Activated CD8-positive, alpha-beta T cell treated with anti-CD3 and anti-CD28 coated beads, Interleukin-2, amount 10 ng/mL, durations not matched to agents 7 days and 5 days (primary cell): ENCODE measurements around the gene SORL1. TPM values are rescaled to one million over a fixed set of nuclear protein-coding genes. Genes with fewer than 3 reads are reported as not detected.

ENCODE experiments used
- ATAC-seq: fragments of 150-1000 bp; cut with Tn5 transposase; one replicate; pipeline ENCODE4 v1.10.0; 2021; ENCODE audit warnings: moderate library complexity
- CTCF ChIA-PET: fragments of 350-600 bp; sonication (Branson Sonifier 250); formaldehyde crosslinking; loops from one replicate; lab custom pipeline; 2021; ENCODE audit warnings: antibody characterized with exemption; lab: Charles Lee
- POLR2A ChIA-PET: fragments of 350-600 bp; sonication (Branson Sonifier 250); formaldehyde crosslinking; loops from one replicate; lab custom pipeline; 2021; ENCODE audit warnings: antibody characterized with exemption; lab: Charles Lee
- DNase-seq: peaks from one replicate; pipeline ENCODE4 v3.0.0-alpha.2; 2020
- H3K27ac Mint-ChIP-seq: one replicate; pipeline ENCODE4 v1.8.0; 2021; ENCODE audit warnings: mild to moderate bottlenecking, mixed read lengths
- H3K27me3 Mint-ChIP-seq: one replicate; pipeline ENCODE4 v1.8.0; 2021; ENCODE audit warnings: low read depth, mixed read lengths
- H3K36me3 Mint-ChIP-seq: one replicate; pipeline ENCODE4 v1.8.0; 2021; ENCODE audit warnings: low read depth, mixed read lengths
- H3K4me1 Mint-ChIP-seq: one replicate; pipeline ENCODE4 v1.8.0; 2021; ENCODE audit warnings: low read depth, mixed read lengths
- H3K4me3 Mint-ChIP-seq: one replicate; pipeline ENCODE4 v1.8.0; 2021; ENCODE audit warnings: mild to moderate bottlenecking, mixed read lengths
- H3K9me3 Mint-ChIP-seq: one replicate; pipeline ENCODE4 v1.8.0; 2022; ENCODE audit warnings: mixed read lengths; ENCODE audit not compliant: insufficient read depth
- total RNA-seq, 2 experiments: library from RNA; stranded (reverse); gene quantifications; one replicate each; pipeline ENCODE4 v1.2.3, GENCODE V29; 2021

SORL1 gene
- total RNA-seq, 2 experiments from 2014 or later: 98.9 to 107 TPM

GRCh38 chr11:121544956-121545355 lies 92.8 kb downstream of the SORL1 start:
- Mint-ChIP-seq H3K4me1 (peaks cover 47% of the 10 kb centered on the region), H3K9me3 (no peaks in the 10 kb centered on the region), H3K36me3 (peaks cover 67% of the 10 kb centered on the region), H3K27me3 (no peaks in the 10 kb centered on the region), H3K4me3 (peak overlapping the region; percentile 28), H3K27ac (peak overlapping the region; percentile 82)
- CTCF ChIA-PET: no interaction called here
- DNase-seq (peak; percentile 59), ATAC-seq (peak; percentile 79)
- POLR2A ChIA-PET: interaction anchor here (1.5 kb wide), 1 partner anchor 253 kb away, joined by 4 read pairs; the partner anchor contains the start of gene SC5D

- ChIA-PET POLR2A (no interaction called here), CTCF (no interaction called here)
- Mint-ChIP-seq H3K27me3 (no peaks in the 10 kb centered on the region), H3K27ac (no peak overlapping the region), H3K9me3 (no peaks in the 10 kb centered on the region), H3K4me1 (peaks cover 39% of the 10 kb centered on the region), H3K4me3 (no peak overlapping the region), H3K36me3 (peaks cover 71% of the 10 kb centered on the region)
- DNase-seq: no peak
- ATAC-seq: no peak
Measured at GRCh38 chr11:121547574-121547973, 95.5 kb downstream of the SORL1 start.

DNA sequence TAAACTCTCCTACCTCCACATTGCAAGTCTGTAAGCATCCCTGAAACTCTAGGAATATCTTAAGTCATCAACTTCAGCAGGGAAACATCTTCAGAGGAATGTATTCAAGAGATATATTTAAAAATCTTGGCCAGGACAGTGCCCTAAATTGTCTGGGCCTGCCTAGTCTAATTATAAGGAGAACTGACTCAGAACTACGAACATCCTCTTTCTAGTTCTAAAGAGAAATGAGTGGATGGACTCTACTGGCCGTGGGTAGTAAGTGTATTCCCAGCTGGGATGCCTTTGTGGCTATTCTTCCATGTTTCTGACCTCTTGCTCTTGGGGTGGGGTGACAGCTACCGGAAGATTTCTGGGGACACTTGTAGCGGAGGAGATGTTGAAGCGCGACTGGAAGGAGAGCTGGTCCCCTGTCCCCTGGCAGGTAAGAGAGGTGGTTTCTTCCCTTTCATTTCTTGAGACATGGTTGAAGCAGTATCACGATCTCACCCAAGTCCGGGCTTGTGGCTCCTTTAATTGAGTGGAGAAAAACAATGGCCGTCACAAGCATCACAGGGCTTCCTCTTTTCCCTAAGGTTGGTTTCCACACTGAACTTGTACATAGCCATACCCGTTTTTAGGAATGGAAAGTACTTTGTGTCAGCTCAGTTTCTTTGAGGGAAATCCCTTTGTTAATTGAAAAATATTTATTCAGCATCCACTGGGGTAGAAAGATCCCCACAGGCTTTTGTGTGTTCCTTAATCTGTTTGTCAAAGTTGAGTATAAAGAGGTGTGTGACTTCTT lies 98.3 kb downstream of the SORL1 start:
- Mint-ChIP-seq H3K27me3 (no peaks in the 10 kb centered on the region), H3K27ac (no peak overlapping the region), H3K9me3 (no peaks in the 10 kb centered on the region), H3K36me3 (peaks cover 69% of the 10 kb centered on the region), H3K4me1 (peaks cover 15% of the 10 kb centered on the region), H3K4me3 (no peak overlapping the region)
- ChIA-PET POLR2A (no interaction called here), CTCF (no interaction called here)
- DNase-seq (no peak), ATAC-seq (no peak)

- Mint-ChIP-seq H3K4me3 (no peak overlapping the region), H3K9me3 (no peaks in the 10 kb centered on the region), H3K27me3 (no peaks in the 10 kb centered on the region), H3K4me1 (peaks cover 16% of the 10 kb centered on the region), H3K36me3 (peaks cover 70% of the 10 kb centered on the region), H3K27ac (peak overlapping the region; percentile 23)
- DNase-seq (peak; percentile 4), ATAC-seq (no peak)
- CTCF ChIA-PET: interaction anchor here (1.2 kb wide), 1 partner anchor 15 kb away, joined by 3 read pairs; no protein-coding TSS in a partner anchor
- POLR2A ChIA-PET: interaction anchor here (0.7 kb wide), 1 partner anchor 45 kb away, joined by 3 read pairs; no protein-coding TSS in a partner anchor
Measured at GRCh38 chr11:121551463-121551862, 99.3 kb downstream of the SORL1 start.

DNA sequence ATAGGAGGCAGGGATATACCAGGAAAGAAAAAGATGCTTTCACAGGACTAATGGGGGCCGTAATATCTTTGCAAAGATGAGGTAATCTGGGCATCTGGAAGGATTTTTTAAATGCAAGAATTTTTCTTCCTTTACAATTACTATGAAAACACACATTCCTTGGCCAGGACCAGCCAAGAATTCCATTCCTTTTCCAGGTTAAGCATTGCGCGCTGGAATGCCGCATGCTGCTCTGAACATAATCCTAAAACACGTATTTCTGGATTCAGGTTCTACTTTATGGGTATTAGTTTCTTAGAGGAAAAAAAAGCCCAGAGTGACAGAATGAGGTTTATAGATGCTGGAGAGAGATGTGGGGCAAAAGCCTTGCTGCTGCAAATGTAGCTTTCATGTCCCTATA lies 100.0 kb downstream of the SORL1 start:
- Mint-ChIP-seq H3K9me3 (no peaks in the 10 kb centered on the region), H3K4me1 (peaks cover 19% of the 10 kb centered on the region), H3K27ac (no peak overlapping the region), H3K4me3 (no peak overlapping the region), H3K36me3 (peaks cover 70% of the 10 kb centered on the region), H3K27me3 (no peaks in the 10 kb centered on the region)
- ChIA-PET POLR2A (interaction anchor here (0.7 kb wide), 1 partner anchor 46 kb away, joined by 3 read pairs; no protein-coding TSS in a partner anchor), CTCF (interaction anchor here (1.2 kb wide), 1 partner anchor 15 kb away, joined by 3 read pairs; no protein-coding TSS in a partner anchor)
- ATAC-seq (no peak), DNase-seq (no peak)

DNA sequence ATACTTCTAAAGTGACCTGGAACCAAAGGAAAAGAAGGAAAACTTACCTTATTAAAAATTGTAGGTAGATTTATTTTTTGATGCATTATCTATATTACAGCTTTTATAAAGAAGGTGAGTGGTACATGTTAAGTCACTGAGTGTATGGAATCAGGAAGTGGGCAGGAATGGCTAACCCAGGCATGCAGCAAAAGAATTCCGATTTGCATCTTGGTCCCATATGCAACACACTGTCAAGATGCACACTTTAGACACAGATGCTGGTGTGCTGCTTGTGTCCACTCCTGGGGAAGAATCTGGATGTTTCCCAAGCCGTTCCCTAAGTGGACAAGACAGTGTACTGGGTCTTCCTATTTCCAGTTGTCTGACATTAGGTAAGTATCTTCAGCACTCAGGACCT lies 100.5 kb downstream of the SORL1 start:
- no peak for DNase-seq
- Mint-ChIP-seq H3K9me3 (no peaks in the 10 kb centered on the region), H3K4me1 (peaks cover 24% of the 10 kb centered on the region), H3K27me3 (no peaks in the 10 kb centered on the region), H3K27ac (no peak overlapping the region), H3K4me3 (no peak overlapping the region), H3K36me3 (peaks cover 70% of the 10 kb centered on the region)
- ATAC-seq: no peak
- ChIA-PET POLR2A (no interaction called here), CTCF (interaction anchor here (1.2 kb wide), 1 partner anchor 14 kb away, joined by 3 read pairs; no protein-coding TSS in a partner anchor)

GRCh38 chr11:121553389-121553788 lies 101.3 kb downstream of the SORL1 start:
- ChIA-PET POLR2A (no interaction called here), CTCF (no interaction called here)
- Mint-ChIP-seq H3K4me3 (no peak overlapping the region), H3K36me3 (peaks cover 68% of the 10 kb centered on the region), H3K4me1 (peaks cover 27% of the 10 kb centered on the region), H3K27ac (no peak overlapping the region), H3K9me3 (no peaks in the 10 kb centered on the region), H3K27me3 (no peaks in the 10 kb centered on the region)
- ATAC-seq (no peak), DNase-seq (no peak)

DNA sequence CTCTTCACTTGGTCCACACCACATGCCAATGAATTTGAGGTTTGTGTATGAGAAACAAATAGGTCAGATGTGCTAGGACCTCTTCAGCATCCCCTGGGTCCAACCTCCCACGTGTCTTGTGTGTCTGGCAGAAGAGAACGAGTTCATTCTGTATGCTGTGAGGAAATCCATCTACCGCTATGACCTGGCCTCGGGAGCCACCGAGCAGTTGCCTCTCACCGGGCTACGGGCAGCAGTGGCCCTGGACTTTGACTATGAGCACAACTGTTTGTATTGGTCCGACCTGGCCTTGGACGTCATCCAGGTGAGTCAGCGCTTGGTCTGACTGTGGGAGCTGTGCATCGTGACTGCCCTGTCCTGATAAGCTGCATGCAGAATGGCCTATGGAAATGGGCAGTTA lies 101.7 kb downstream of the SORL1 start:
- DNase-seq (no peak), ATAC-seq (no peak)
- CTCF ChIA-PET: no interaction called here
- no peaks in the 10 kb centered on the region for H3K27me3 Mint-ChIP-seq
- peaks cover 27% of the 10 kb centered on the region for H3K4me1 Mint-ChIP-seq
- H3K27ac Mint-ChIP-seq: no peak overlapping the region
- H3K9me3 Mint-ChIP-seq: no peaks in the 10 kb centered on the region
- peaks cover 72% of the 10 kb centered on the region for H3K36me3 Mint-ChIP-seq
- POLR2A ChIA-PET: no interaction called here
- H3K4me3 Mint-ChIP-seq: no peak overlapping the region

DNA sequence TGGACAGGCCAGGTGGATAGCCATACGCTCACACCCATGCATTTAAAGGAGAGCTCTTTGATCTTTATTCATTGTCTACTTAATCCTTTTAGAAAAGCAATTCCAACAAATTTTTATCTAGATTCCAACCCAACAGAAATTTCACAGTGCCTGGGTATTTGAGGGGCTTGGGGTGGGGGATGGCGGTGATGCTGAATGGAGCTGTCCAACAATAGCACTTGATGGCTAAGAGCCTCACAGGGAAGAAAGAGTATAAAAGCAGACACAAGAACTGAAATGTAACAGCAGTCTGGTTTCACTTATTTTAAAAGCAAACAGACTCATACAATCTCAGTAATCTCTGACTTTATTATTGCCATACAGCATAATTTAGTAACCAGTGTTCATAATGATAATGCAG lies 102.4 kb downstream of the SORL1 start:
- CTCF ChIA-PET: interaction anchor here (0.7 kb wide), 1 partner anchor 235 kb away, joined by 3 read pairs; no protein-coding TSS in a partner anchor
- Mint-ChIP-seq H3K4me1 (peaks cover 27% of the 10 kb centered on the region), H3K9me3 (no peaks in the 10 kb centered on the region), H3K4me3 (no peak overlapping the region), H3K36me3 (peaks cover 79% of the 10 kb centered on the region), H3K27me3 (no peaks in the 10 kb centered on the region), H3K27ac (no peak overlapping the region)
- no peak for ATAC-seq
- DNase-seq: no peak
- POLR2A ChIA-PET: no interaction called here

DNA sequence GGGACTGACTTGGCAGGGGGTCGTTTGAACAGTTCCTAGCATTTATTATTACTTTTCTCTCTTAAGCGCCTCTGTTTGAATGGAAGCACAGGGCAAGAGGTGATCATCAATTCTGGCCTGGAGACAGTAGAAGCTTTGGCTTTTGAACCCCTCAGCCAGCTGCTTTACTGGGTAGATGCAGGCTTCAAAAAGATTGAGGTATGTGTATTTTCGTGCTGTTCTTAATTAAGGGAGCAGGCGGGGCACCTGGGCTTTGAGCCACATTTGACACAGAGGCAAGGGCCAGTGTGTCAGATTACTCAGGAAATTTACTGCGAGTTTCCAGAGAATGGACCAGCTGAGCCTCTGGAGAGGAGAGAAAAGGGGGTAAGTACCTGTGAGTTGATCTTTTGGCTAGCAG lies 103.0 kb downstream of the SORL1 start:
- CTCF ChIA-PET: interaction anchor here (0.7 kb wide), 1 partner anchor 235 kb away, joined by 3 read pairs; no protein-coding TSS in a partner anchor
- H3K4me3 Mint-ChIP-seq: no peak overlapping the region
- ATAC-seq (no peak), DNase-seq (no peak)
- peaks cover 29% of the 10 kb centered on the region for H3K4me1 Mint-ChIP-seq
- H3K27me3 Mint-ChIP-seq: no peaks in the 10 kb centered on the region
- POLR2A ChIA-PET: no interaction called here
- H3K27ac Mint-ChIP-seq: no peak overlapping the region
- no peaks in the 10 kb centered on the region for H3K9me3 Mint-ChIP-seq
- peaks cover 80% of the 10 kb centered on the region for H3K36me3 Mint-ChIP-seq

DNA sequence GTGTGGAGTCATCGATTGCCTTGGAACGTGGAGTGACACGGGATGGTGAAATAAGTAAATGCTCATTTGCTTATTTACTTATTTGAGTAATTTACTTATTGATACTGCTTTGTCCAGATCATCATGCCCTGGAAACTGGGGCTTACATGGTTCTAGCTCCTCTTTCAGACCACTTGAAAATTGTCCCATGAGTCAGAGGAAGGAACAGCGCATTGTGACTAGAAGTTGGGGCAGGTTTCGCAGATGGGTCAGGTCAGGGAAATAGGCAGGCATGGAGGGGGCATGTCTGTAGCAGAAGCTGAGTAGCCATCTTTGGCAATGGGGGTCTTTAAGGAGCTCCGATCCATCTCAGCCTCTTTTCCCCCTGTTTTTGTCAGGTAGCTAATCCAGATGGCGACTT lies 104.8 kb downstream of the SORL1 start:
- CTCF ChIA-PET: interaction anchor here (1.2 kb wide), 1 partner anchor 34 kb away, joined by 3 read pairs; no protein-coding TSS in a partner anchor
- H3K4me1 Mint-ChIP-seq: peaks cover 25% of the 10 kb centered on the region
- H3K4me3 Mint-ChIP-seq: no peak overlapping the region
- no peaks in the 10 kb centered on the region for H3K27me3 Mint-ChIP-seq
- no peaks in the 10 kb centered on the region for H3K9me3 Mint-ChIP-seq
- peaks cover 78% of the 10 kb centered on the region for H3K36me3 Mint-ChIP-seq
- DNase-seq (no peak), ATAC-seq (no peak)
- POLR2A ChIA-PET: interaction anchor here (0.5 to 0.6 kb wide), 2 partner anchors 214 to 237 kb away, joined by 3 to 5 read pairs; no protein-coding TSS in a partner anchor
- H3K27ac Mint-ChIP-seq: no peak overlapping the region

- Mint-ChIP-seq H3K4me3 (no peak overlapping the region), H3K9me3 (no peaks in the 10 kb centered on the region), H3K27me3 (no peaks in the 10 kb centered on the region), H3K27ac (no peak overlapping the region), H3K4me1 (peaks cover 25% of the 10 kb centered on the region), H3K36me3 (peaks cover 78% of the 10 kb centered on the region)
- ChIA-PET CTCF (no interaction called here), POLR2A (interaction anchor here (0.5 kb wide), 1 partner anchor 237 kb away, joined by 3 read pairs; no protein-coding TSS in a partner anchor)
- DNase-seq: peak; percentile 28
- peak; percentile 27 for ATAC-seq
Measured at GRCh38 chr11:121557348-121557747, 105.2 kb downstream of the SORL1 start.
